HG03175 (cell line): ENCODE measurements around the gene LZTS2.
A peak's percentile ranks its signal among the peaks of the same experiment; 100 is the strongest.
"Not testable (repeated sequence)": the region's sequence is repeated elsewhere in the genome, so short reads cannot be mapped to it uniquely, and the experiment has no call there.

Source experiments
- ATAC-seq: cut with Tn5 transposase; IDR thresholded peaks from one replicate; pipeline ENCODE4 v1.9.1; 2021; ENCODE audit warnings: mild to moderate bottlenecking, moderate library complexity; ENCODE audit not compliant: unreplicated experiment

Gene LZTS2

GRCh38 chr10:101031128-101031795 is 31.7 kb downstream of the LZTS2 start, which contains the start of the genes PDZD7 and SFXN3:
Gene PDZD7 (minus strand): TSS chr10:101031129. CDS start chr10:101030219, 910 bp downstream.
Gene SFXN3 (plus strand): TSS chr10:101031234. CDS start chr10:101034695, 3,461 bp downstream.
- peak; percentile 95 for ATAC-seq

DNA sequence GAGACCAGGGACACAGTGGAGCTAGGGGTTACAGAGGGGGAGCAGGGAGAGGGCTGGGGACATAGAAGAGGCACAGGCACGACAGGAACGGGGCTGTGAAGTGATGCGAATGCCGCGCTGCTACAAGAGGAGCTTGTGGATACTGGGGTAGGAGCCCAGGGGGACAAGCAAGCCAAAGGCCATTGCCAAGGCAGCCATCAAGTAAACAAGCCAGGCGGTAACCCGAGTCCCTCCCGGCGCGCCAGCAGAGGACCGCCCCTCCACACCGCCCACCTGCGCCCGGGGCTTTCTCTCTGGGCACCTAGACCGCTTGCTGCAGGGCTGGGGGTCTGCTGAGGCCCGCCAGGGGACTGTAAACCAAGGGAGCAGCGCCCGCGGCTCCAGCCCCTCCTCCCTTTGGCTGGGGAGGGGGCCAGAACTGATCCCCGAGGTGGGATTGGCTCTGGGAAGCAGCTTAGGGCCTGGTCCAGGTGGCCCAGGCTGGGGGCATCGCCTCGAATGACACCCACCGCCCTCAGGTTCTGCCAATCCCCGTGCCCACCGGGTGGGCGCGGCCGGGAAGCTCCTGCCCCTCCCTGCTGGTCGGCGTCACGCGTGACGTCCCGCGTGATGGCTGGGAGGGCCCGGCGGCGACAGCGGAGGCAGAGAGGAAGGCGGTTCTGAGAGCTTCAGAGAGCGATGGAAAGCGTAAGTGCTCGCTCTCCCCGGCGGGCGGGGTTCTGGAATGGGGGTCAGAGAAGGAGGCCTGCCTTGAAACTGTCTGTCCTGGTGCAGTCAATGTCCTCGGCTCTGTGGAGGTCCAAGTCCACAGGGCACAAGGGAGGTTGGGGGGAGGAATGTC is 32.4 kb downstream of the LZTS2 start:
- ATAC-seq: peak; percentile 28

- ATAC-seq: no peak
Observed at GRCh38 chr10:101032637-101033224, 33.1 kb downstream of the LZTS2 start.

DNA sequence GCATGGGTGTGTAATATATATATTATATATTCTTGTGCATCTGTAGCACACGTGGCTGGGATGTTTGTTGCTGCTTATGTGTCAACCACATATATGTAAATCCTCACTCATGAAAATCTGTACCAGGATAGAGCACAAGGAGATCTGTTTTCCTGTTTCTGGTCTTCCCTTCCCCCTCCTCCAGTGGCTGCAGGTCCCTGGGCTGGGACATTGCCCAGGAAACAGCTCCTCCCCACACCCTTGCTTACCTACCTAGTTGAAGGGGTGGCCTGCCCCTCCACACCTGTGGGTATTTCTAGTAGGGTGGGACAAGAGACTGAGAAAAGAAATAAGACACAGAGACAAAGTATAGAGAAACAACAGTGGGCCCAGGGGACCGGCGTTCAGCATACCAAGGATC is 33.7 kb downstream of the LZTS2 start:
- ATAC-seq: no peak

DNA sequence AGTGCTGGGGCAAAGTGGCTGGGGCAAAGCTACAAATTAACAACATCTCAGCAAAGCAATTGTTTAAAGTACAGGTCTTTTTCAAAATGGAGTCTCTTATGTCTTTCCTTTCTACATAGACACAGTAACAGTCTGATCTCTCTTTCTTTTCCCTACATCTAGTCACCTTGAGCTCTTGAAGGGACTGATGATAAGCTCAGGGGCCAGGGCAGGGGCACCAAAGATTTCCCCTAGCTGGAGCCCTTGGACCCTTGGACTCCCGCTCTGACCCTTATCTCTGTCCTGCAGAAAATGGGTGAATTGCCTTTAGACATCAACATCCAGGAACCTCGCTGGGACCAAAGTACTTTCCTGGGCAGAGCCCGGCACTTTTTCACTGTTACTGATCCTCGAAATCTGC is 34.8 kb downstream of the LZTS2 start:
- ATAC-seq: not testable (repeated sequence)

GRCh38 chr10:101035314-101035713 is 35.7 kb downstream of the LZTS2 start:
- ATAC-seq: no peak

DNA sequence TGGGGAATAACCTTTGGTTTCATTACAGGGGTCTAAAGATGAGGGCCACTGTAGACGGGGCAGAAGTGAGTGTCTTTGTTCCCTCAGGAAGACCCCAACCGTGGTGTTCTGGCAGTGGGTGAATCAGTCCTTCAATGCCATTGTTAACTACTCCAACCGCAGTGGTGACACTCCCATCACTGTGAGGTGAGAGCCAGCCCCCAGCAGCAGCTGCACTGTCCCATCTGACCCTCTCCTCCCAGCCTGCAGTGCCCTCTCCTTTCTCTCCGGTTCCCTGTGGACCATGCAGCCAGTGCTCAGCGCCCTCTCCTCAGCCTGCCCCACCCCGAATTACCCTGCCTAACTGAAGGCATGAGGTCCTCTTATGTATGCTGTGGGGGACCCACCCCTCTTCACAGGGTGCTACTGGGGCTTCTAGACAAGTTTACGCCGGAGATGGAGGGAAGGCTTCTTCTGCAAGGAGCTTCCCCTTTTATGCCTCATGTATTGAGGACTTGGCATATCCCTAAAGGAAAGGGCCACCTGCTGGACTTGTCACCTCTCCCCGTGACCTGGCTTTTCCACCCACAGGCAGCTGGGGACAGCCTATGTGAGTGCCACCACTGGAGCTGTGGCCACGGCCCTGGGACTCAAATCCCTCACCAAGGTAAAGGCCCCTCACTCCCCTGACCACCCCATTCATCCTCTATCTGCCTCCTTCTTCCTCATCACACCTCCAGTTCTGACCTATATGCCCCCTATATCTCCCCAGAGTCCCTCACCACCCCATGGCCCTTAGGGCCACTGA is 36.5 kb downstream of the LZTS2 start:
- no peak for ATAC-seq

GRCh38 chr10:101036726-101037125 is 37.1 kb downstream of the LZTS2 start:
- no peak for ATAC-seq

GRCh38 chr10:101038484-101038883 is 38.9 kb downstream of the LZTS2 start:
- ATAC-seq: no peak

DNA sequence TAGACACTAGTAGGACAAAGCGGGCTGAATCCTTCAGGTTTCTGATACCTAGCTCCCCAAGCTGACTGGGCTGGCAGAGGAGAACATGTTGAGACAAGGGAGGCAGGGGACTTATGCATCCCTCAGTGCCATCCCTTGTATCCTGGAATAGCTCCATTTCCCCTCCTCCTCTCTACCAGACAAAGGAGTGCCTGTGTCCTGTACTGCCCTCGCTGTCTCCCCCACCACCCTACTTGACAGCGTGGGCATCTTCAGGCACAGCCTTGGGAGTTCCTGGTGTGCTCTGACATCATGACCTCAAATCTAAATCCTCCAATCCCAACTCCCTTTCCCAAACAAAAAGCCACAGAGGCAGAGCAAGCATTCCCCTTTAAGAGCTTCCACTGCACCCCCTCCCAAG is 40.5 kb downstream of the LZTS2 start:
- no peak for ATAC-seq

DNA sequence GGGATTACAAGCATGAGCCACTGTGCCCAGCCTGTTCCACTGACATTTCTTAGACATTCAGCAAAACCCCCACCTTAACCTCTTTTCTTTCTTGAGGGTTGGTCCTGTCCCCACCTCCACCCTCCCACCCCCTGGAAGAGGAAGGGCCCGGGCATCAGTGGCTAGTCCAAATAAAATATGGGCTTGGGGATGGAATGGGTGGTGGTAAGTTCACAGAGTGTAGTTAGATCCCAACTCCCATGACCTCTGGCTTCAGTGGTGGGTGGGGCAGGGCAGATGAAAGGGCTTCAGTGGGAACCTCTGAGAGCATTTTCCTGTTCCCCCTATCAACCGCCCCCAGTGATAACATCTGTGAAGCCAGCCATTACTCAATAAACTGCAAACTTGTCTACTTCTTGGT is 41.2 kb downstream of the LZTS2 start:
- ATAC-seq: no peak

GRCh38 chr10:101041252-101041761 is 41.7 kb downstream of the LZTS2 start:
- peak; percentile 62 for ATAC-seq

DNA sequence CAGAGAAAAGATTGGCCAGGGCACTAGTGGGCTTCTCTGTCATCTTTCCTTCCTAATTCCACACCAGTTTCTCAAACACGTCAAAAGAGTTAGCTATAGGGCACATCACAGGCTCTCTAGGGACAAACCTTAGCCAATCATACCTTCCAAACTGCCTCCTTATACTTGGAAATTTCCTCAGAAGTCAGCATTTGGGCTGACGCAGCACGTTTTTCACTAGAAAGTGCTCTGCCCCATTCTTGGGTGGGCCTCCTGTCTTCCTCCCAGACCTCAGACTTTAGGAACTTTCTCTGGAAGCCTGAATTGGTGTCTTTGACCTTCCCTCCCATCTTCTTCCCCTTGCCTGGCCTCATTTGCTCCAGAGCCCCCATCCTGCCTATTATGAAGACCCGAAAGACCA is 42.5 kb downstream of the LZTS2 start:
- no peak for ATAC-seq

DNA sequence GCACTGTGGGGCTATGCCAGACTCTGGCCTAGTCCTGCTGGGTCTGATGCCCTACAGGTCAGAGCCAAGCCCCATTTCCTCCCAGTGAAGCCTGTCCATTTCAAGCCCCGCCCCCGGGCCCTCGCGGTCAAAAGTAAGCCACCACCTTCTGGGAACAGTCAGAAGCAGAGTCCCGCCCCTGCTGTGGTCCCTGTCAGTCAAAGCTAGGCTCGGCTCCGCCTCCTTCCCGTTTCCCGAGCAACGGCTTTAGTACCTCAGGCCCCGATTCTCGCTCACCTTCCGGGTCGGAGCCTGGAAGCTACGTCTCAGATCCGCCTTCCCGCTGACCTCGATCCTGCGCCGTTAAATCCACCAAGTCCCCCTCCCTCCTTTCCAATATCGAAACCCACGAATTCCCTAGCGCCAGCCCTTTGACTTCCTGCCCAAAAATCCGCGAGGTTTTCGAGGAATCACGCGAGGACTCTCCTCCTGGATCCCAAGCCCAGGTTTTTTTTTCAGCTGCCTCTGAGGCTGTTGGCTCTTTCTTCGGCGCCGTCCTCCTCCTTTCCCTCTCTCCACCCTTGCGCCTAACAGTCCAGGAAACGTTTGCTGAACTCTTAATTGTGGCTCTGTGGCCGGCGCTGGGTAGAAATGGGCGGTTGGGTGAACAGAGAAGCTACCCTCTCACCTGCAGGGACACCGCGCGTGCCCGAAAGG is 43.2 kb downstream of the LZTS2 start:
- ATAC-seq: peak; percentile 97

DNA sequence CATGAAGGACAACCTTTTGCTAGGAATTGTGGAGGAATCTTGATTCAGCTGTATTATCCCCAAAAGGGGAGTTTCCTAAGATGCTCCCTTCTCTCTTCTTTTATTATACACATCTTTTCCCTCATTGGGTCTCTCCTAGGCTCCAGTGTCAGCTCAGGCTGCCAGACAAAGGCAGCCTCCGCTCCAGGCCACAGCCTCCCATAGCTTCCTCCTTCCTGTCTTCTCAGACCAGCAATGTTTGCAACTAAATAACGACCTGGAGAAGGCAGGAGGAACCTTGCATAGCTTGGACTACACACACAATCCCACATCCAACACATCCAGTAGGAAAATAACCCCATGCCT is 43.7 kb downstream of the LZTS2 start:
- ATAC-seq: no peak

GRCh38 chr10:101044117-101044516 is 44.5 kb downstream of the LZTS2 start:
- ATAC-seq: no peak

GRCh38 chr10:101046332-101047238 is 47.0 kb downstream of the LZTS2 start:
- no peak for ATAC-seq

- no peak for ATAC-seq
Observed at GRCh38 chr10:101047268-101047667, 47.7 kb downstream of the LZTS2 start.
